Measurements from ENCODE around the gene ZNF516.

The ZNF516 gene

GRCh38 chr18:76364282-76365259 is 130.5 kb downstream of the ZNF516 start:
- no peak for DNase-seq (ENCODE audit: low read depth)

- no peak for DNase-seq (ENCODE audit: low read depth)
These were observed 131.5 kb downstream of the ZNF516 start for GRCh38 chr18:76363436-76364120.

- no peak for DNase-seq (ENCODE audit: low read depth)
These were observed 132.4 kb downstream of the ZNF516 start for GRCh38 chr18:76362676-76363075.

GRCh38 chr18:76361219-76361618 is 133.8 kb downstream of the ZNF516 start:
- DNase-seq (ENCODE audit: low read depth), result no peak

GRCh38 chr18:76359909-76360308 is 135.1 kb downstream of the ZNF516 start:
- DNase-seq (ENCODE audit: low read depth), result no peak

- DNase-seq (ENCODE audit: low read depth), result no peak
These were observed 136.3 kb downstream of the ZNF516 start for GRCh38 chr18:76358774-76359173.

- no peak for DNase-seq (ENCODE audit: low read depth)
These were observed 137.3 kb downstream of the ZNF516 start for GRCh38 chr18:76357585-76358260.

GRCh38 chr18:76357174-76357573 is 137.9 kb downstream of the ZNF516 start:
- DNase-seq (ENCODE audit: low read depth), result no peak

- no peak for DNase-seq (ENCODE audit: low read depth)
These were observed 138.4 kb downstream of the ZNF516 start for GRCh38 chr18:76356666-76357065.

GRCh38 chr18:76354348-76354747 is 140.7 kb downstream of the ZNF516 start:
- no peak for DNase-seq (ENCODE audit: low read depth)

- no peak for DNase-seq (ENCODE audit: low read depth)
These were observed 141.5 kb downstream of the ZNF516 start for GRCh38 chr18:76353500-76353899.

- DNase-seq (ENCODE audit: low read depth), result no peak
These were observed 142.0 kb downstream of the ZNF516 start for GRCh38 chr18:76353046-76353445.

- DNase-seq (ENCODE audit: low read depth), result no peak
These were observed 143.0 kb downstream of the ZNF516 start for GRCh38 chr18:76351961-76352581.

GRCh38 chr18:76350134-76351025 is 144.7 kb downstream of the ZNF516 start:
- no peak for DNase-seq (ENCODE audit: low read depth)

GRCh38 chr18:76349067-76349715 is 145.9 kb downstream of the ZNF516 start:
- DNase-seq (ENCODE audit: low read depth), result no peak

GRCh38 chr18:76348267-76349066 is 146.6 kb downstream of the ZNF516 start:
- DNase-seq (ENCODE audit: low read depth), result no peak

GRCh38 chr18:76347341-76347740 is 147.7 kb downstream of the ZNF516 start:
- DNase-seq (ENCODE audit: low read depth), result no peak

GRCh38 chr18:76346490-76347130 is 148.4 kb downstream of the ZNF516 start:
- no peak for DNase-seq (ENCODE audit: low read depth)

- DNase-seq (ENCODE audit: low read depth), result no peak
These were observed 149.1 kb downstream of the ZNF516 start for GRCh38 chr18:76345901-76346300.
